OCI-LY3 (cell line): Measurements from ENCODE around the gene EIF4B.

Experiments
- H2AFZ ChIP-seq: fragments of 200-600, 300-600 bp; shearing (Covaris generic); 2 replicates; pipeline ENCODE4 v1.6.0; 2014; ENCODE audit warnings: antibody characterized with exemption, low read depth, low read length
- H3K27ac ChIP-seq: fragments of 200-600, 300-600 bp; sonication (generic); 2 replicates; pipeline ENCODE4 v1.5.1; 2014; ENCODE audit warnings: mild to moderate bottlenecking, low read length, moderate library complexity, mixed read lengths
- H3K27me3 ChIP-seq: fragments of 200-600, 300-600 bp; sonication (generic); 2 replicates; pipeline ENCODE4 v1.6.1; 2014; ENCODE audit warnings: low read depth, low read length, mixed read lengths
- H3K36me3 ChIP-seq: fragments of 200-600, 300-600 bp; sonication (generic); replicated peaks from 2 replicates; pipeline ENCODE3; 2014; ENCODE audit warnings: low read depth, low read length, mixed read lengths
- H3K4me1 ChIP-seq: fragments of 300-600, 200-600 bp; sonication (generic); 2 replicates; pipeline ENCODE4 v1.6.1; 2014; ENCODE audit warnings: low read length, mixed read lengths
- H3K4me2 ChIP-seq: fragments of 200-600, 300-600 bp; sonication (generic); 2 replicates; pipeline ENCODE4 v1.6.1; 2014; ENCODE audit warnings: low read length, mixed read lengths
- H3K4me3 ChIP-seq: fragments of 300-600, 200-600 bp; sonication (generic); 2 replicates; pipeline ENCODE4 v1.5.1; 2014; ENCODE audit warnings: antibody characterized with exemption, mild to moderate bottlenecking, low read length, moderate library complexity
- H3K79me2 ChIP-seq: fragments of 300-600, 200-600 bp; shearing (Covaris generic); 2 replicates; pipeline ENCODE4 v1.6.1; 2014; ENCODE audit warnings: mild to moderate bottlenecking, low read length, mixed read lengths
- H3K9ac ChIP-seq: fragments of 300-600, 200-600 bp; shearing (Covaris generic); 2 replicates; pipeline ENCODE4 v1.6.0; 2014; ENCODE audit warnings: mild to moderate bottlenecking, low read length, moderate library complexity
- H3K9me3 ChIP-seq: fragments of 200-600, 300-600 bp; shearing (Covaris generic); 2 replicates; pipeline ENCODE4 v1.6.1; 2014; ENCODE audit warnings: low read length, mixed read lengths; ENCODE audit not compliant: insufficient read depth
- H4K20me1 ChIP-seq: fragments of 200-600, 300-600 bp; sonication (generic); 2 replicates; pipeline ENCODE4 v1.6.1; 2016; ENCODE audit warnings: low read length, mixed read lengths; ENCODE audit not compliant: insufficient read depth
- EZH2phosphoT487 ChIP-seq: fragments of 200-600 bp; shearing (Covaris generic); IDR thresholded peaks from 2 replicates; pipeline ENCODE4 v1.6.1; 2018; ENCODE audit warnings: antibody characterized with exemption, mixed run types, low read depth
- TF ChIP-seq, protein P1 (sequence below): fragments of 200-600, 300-600 bp; sonication (generic); IDR thresholded peaks from 2 replicates; pipeline ENCODE4 v1.5.1; 2014; ENCODE audit warnings: antibody characterized with exemption, low read length, low read depth

EIF4B gene

DNA sequence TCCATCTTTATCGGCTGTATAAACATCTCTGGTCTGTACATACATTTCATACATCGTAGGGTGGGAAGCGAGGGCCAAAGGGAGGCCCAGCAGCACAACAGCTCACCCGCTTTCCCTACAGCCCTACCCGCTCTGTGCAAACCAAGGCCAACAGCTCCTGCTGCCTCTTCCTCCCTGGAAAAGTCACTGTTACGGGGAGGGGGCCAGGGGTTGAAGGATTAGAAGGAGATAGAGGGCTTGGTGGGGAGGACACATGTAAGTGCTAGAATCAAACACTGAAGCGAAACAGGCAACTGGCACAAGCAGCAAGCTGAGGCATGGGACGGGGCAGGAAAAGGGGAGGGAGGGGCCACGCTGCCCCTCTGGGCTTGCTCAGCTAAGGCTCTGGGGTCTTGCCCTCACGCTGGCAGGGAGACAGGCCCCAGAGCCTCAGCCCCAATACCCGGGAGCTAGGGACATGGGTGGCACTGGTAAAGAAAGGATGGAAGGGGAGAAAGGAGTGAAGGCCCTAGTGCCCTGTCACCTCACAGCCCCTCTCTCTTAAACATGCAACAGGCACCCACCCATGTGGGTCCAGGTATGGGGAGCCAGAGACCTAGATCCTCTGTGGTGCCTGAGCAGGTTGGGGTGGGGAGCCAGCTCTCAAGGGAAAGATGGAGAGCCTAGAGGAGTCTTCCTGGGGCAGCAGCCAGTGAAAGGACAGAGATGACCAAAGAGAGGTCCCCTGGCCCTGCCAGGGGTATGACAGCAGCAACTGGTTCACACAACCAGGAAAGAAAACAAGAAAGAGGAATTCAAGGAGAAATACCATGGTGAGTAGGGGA is 58.6 kb downstream of the EIF4B start:
- no peak overlapping the region for H2AFZ ChIP-seq
- no peaks in the 10 kb centered on the region for H3K79me2 ChIP-seq
- H3K27me3 ChIP-seq, result no peaks in the 10 kb centered on the region
- H3K4me1 ChIP-seq, result no peaks in the 10 kb centered on the region
- H3K4me2 ChIP-seq, result no peak overlapping the region
- no peaks in the 10 kb centered on the region for H4K20me1 ChIP-seq
- peaks cover 11% of the 10 kb centered on the region for H3K36me3 ChIP-seq
- no peaks in the 10 kb centered on the region for H3K9me3 ChIP-seq
- H3K9ac ChIP-seq, result no peak overlapping the region
- no peak overlapping the region for H3K4me3 ChIP-seq
- no peak overlapping the region for H3K27ac ChIP-seq
- TF ChIP-seq EZH2phosphoT487, result no peak
- TF ChIP-seq, protein P1, sequence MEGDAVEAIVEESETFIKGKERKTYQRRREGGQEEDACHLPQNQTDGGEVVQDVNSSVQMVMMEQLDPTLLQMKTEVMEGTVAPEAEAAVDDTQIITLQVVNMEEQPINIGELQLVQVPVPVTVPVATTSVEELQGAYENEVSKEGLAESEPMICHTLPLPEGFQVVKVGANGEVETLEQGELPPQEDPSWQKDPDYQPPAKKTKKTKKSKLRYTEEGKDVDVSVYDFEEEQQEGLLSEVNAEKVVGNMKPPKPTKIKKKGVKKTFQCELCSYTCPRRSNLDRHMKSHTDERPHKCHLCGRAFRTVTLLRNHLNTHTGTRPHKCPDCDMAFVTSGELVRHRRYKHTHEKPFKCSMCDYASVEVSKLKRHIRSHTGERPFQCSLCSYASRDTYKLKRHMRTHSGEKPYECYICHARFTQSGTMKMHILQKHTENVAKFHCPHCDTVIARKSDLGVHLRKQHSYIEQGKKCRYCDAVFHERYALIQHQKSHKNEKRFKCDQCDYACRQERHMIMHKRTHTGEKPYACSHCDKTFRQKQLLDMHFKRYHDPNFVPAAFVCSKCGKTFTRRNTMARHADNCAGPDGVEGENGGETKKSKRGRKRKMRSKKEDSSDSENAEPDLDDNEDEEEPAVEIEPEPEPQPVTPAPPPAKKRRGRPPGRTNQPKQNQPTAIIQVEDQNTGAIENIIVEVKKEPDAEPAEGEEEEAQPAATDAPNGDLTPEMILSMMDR, result no peak

DNA sequence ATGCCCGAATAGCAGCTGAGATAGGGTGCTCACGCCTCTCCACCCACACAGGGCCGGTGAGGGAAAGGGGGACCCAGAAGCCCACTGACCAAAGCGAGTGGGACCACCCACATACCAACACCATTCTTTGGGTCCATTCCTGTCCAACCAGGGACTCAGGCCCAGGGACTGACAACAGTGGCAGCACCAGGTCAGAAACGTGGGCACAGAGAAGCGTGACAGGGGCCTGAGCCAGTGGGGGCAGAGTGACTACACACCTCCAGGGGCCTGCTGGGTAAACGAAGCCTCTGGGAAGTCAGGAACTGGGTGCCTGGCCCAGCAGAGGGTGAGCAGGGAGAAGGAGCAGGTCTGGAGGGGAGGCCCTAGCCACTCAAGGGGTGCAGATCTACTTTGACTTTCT is 59.2 kb downstream of the EIF4B start:
- Histone ChIP-seq H3K9me3 (no peaks in the 10 kb centered on the region), H4K20me1 (no peaks in the 10 kb centered on the region), H3K4me1 (no peaks in the 10 kb centered on the region), H3K27ac (no peak overlapping the region), H2AFZ (no peak overlapping the region), H3K4me3 (no peak overlapping the region), H3K79me2 (no peaks in the 10 kb centered on the region), H3K36me3 (peaks cover 11% of the 10 kb centered on the region), H3K27me3 (no peaks in the 10 kb centered on the region), H3K4me2 (no peak overlapping the region), H3K9ac (no peak overlapping the region)
- no peak for TF ChIP-seq EZH2phosphoT487
- TF ChIP-seq, protein P1, result no peak

DNA sequence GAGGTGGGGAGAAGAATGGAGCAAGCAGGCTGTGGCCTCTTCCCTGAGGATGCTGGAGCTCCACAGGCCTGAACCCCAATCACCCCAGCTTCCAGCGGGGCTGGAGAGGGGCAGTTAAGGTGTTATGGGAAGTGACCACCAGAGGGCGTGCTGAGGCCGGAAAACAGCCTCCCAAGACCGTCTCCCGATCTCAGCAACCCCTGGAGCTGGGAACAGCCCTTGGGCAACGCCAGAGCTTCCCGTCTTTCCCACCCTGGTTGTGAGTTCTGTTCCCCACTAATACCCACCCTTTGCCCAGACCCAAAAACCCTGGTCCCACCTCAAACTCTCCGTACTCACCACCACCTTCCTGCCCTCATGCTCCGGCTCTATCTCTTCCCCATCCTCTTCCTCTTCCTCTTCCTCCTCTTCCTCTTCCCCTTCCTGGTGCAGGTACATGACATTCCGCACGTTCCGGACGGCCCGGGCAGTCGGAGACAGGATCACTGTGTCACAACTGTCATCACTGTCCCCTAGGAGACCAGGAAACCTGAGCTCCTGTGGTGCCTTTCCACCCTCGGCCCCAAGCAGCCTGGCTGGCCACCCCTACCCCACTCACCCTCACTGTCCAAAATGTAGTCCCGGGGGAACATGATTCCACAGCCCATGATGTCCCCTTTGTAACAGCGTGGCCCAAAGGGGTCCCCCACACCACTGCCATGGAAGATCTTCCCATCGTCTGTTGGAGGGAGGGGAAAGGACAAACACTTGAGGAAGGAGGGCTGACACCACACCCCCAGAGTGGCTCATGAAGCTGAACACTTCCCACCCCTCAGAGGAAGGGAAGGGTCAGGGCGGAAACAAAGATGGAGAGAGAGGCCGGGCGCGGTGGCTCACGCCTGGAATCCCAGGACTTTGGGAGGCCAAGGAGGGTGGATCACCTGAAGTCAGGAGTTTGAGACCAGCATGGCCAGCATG is 60.0 kb downstream of the EIF4B start:
- H3K9me3 ChIP-seq, result no peaks in the 10 kb centered on the region
- TF ChIP-seq EZH2phosphoT487, result no peak
- TF ChIP-seq, protein P1, result peak; percentile 84
- H4K20me1 ChIP-seq, result no peaks in the 10 kb centered on the region
- H3K4me2 ChIP-seq, result no peak overlapping the region; the same call in 1 of the 2 replicates
- H3K79me2 ChIP-seq, result no peaks in the 10 kb centered on the region
- no peak overlapping the region for H2AFZ ChIP-seq
- H3K9ac ChIP-seq, result no peak overlapping the region
- H3K4me3 ChIP-seq, result no peak overlapping the region
- peaks cover 11% of the 10 kb centered on the region for H3K36me3 ChIP-seq
- no peak overlapping the region for H3K27ac ChIP-seq
- H3K27me3 ChIP-seq, result no peaks in the 10 kb centered on the region
- no peaks in the 10 kb centered on the region for H3K4me1 ChIP-seq
